BJ (cell line): Measurements from ENCODE around the gene NCOA1. TPM values are rescaled to one million over a fixed set of nuclear protein-coding genes. Genes with fewer than 3 reads are reported as not detected.

Experiments used
- CTCF ChIA-PET: fragments of 350-600 bp; formaldehyde crosslinking; extraction: SDS; loops from one replicate; lab custom pipeline; 2021; ENCODE audit warnings: antibody characterized with exemption, inconsistent platforms; lab: Yijun Ruan, JAX
- POLR2A ChIA-PET: fragments of 300-600 bp; sonication (Branson Sonifier 250); formaldehyde crosslinking; extraction: SDS; loops from one replicate; lab custom pipeline; 2021; ENCODE audit warnings: antibody characterized with exemption; lab: Charles Lee
- DNase-seq: peaks from one replicate; pipeline ENCODE4 v3.0.0-alpha.2; 2011; ENCODE audit warnings: low read depth
- H3K27me3 ChIP-seq: 2 replicates; pipeline ENCODE4 v1.6.0; 2011; ENCODE audit warnings: low read length; ENCODE audit not compliant: control insufficient read depth, insufficient read depth
- H3K36me3 ChIP-seq: 2 replicates; pipeline ENCODE4 v1.5.1; 2011; ENCODE audit warnings: low read length; ENCODE audit not compliant: control insufficient read depth, insufficient read depth
- H3K4me3 ChIP-seq: 2 replicates; pipeline ENCODE4 v1.5.1; 2011; ENCODE audit warnings: low read depth, mild to moderate bottlenecking, control low read depth, low read length
- CTCF ChIP-seq: IDR thresholded peaks from 2 replicates; pipeline ENCODE4 v1.5.1; 2011; ENCODE audit warnings: low read depth, mild to moderate bottlenecking, control low read depth, inconsistent platforms, low read length, moderate library complexity; ENCODE audit not compliant: insufficient read depth
- polyA plus RNA-seq: library from polyadenylated mRNA; depleted of rRNA; stranded (reverse); fragments of >200 nt; gene quantifications from 2 replicates; pipeline ENCODE4 v1.2.3, GENCODE V29; 2011

The NCOA1 gene
- polyA plus RNA-seq, 1 experiment: 16.0 TPM

- CTCF ChIA-PET: interaction anchor here (0.7 kb wide), 1 partner anchor 347 kb away, joined by 3 read pairs; no protein-coding TSS in a partner anchor
- TF ChIP-seq CTCF: no peak
- no peaks in the 10 kb centered on the region for H3K27me3 ChIP-seq
- no peaks in the 10 kb centered on the region for H3K36me3 ChIP-seq
- POLR2A ChIA-PET: no interaction called here
- no peak for DNase-seq
- H3K4me3 ChIP-seq: no peak overlapping the region
Measured at GRCh38 chr2:24659862-24660261, 168.8 kb downstream of the NCOA1 start.

- POLR2A ChIA-PET: no interaction called here
- Histone ChIP-seq H3K4me3 (no peak overlapping the region), H3K27me3 (no peaks in the 10 kb centered on the region), H3K36me3 (no peaks in the 10 kb centered on the region)
- TF ChIP-seq CTCF: no peak
- no peak for DNase-seq
- CTCF ChIA-PET: no interaction called here
Measured at GRCh38 chr2:24667542-24667941, 176.5 kb downstream of the NCOA1 start.

- TF ChIP-seq CTCF: no peak
- ChIA-PET POLR2A (no interaction called here), CTCF (no interaction called here)
- no peaks in the 10 kb centered on the region for H3K36me3 ChIP-seq
- no peaks in the 10 kb centered on the region for H3K27me3 ChIP-seq
- no peak for DNase-seq
- H3K4me3 ChIP-seq: no peak overlapping the region
Measured at GRCh38 chr2:24671230-24671629, 180.2 kb downstream of the NCOA1 start.

GRCh38 chr2:24672589-24672988 lies 181.5 kb downstream of the NCOA1 start:
- no peak for TF ChIP-seq CTCF
- POLR2A ChIA-PET: no interaction called here
- H3K4me3 ChIP-seq: no peak overlapping the region
- H3K36me3 ChIP-seq: no peaks in the 10 kb centered on the region
- H3K27me3 ChIP-seq: no peaks in the 10 kb centered on the region
- CTCF ChIA-PET: no interaction called here
- DNase-seq: no peak

- TF ChIP-seq CTCF: no peak
- Histone ChIP-seq H3K4me3 (no peak overlapping the region), H3K36me3 (no peaks in the 10 kb centered on the region), H3K27me3 (no peaks in the 10 kb centered on the region)
- CTCF ChIA-PET: no interaction called here
- POLR2A ChIA-PET: no interaction called here
- no peak for DNase-seq
Measured at GRCh38 chr2:24675338-24675737, 184.3 kb downstream of the NCOA1 start.
